WTC11 (cell line): ENCODE results near the gene MLEC.

Source experiments
- CREM ChIP-seq: sonication (generic); formaldehyde crosslinking; IDR thresholded peaks from 2 replicates; pipeline ENCODE4 v1.8.1; 2022; ENCODE audit warnings: mild to moderate bottlenecking, missing genetic modification reagents, moderate library complexity
- CTCF ChIP-seq: fragments of 200-600 bp; IDR thresholded peaks from 2 replicates; pipeline ENCODE4 v1.8.0; 2022; ENCODE audit warnings: antibody characterized with exemption
- JUN ChIP-seq: sonication (generic); formaldehyde crosslinking; IDR thresholded peaks from 2 replicates; pipeline ENCODE4 v1.8.0; 2023; ENCODE audit warnings: mild to moderate bottlenecking, missing genetic modification reagents
- PRDM15 ChIP-seq: sonication (generic); formaldehyde crosslinking; IDR thresholded peaks from 2 replicates; pipeline ENCODE4 v1.8.0; 2022; ENCODE audit warnings: missing genetic modification reagents
- USF1 ChIP-seq: sonication (generic); formaldehyde crosslinking; IDR thresholded peaks from 2 replicates; pipeline ENCODE4 v1.8.0; 2022; ENCODE audit warnings: mild to moderate bottlenecking, missing genetic modification reagents

- TF ChIP-seq CTCF (no peak), CREM (no peak), PRDM15 (no peak), USF1 (CRISPR knock-in tag) (no peak), JUN (CRISPR knock-in tag) (no peak)
These were observed 39.5 kb downstream of the MLEC start for GRCh38 chr12:120726510-120726793.
